Muscle layer of duodenum (tissue), 2 donors: ENCODE data around the gene CRTAP.
"Not testable (repeated sequence)": the region's sequence is repeated elsewhere in the genome, so short reads cannot be mapped to it uniquely, and the experiment has no call there.

Experiments used
- H3K27ac ChIP-seq: one replicate; pipeline ENCODE4 v1.7.0; 2013; ENCODE audit warnings: mild to moderate bottlenecking, low read length
- H3K27me3 ChIP-seq: one replicate; pipeline ENCODE4 v1.7.0; 2013; ENCODE audit warnings: low read depth, mild to moderate bottlenecking, control low read depth, low read length
- H3K36me3 ChIP-seq, 2 donors: one replicate each; pipeline ENCODE4 v1.7.0; 2013; ENCODE audit warnings: low read length in 2 of 2, control low read depth in 1 of 2, mild to moderate bottlenecking in 1 of 2; ENCODE audit not compliant: insufficient read depth in 2 of 2, control insufficient read depth in 1 of 2
- H3K4me1 ChIP-seq, 2 donors: one replicate each; pipeline ENCODE4 v1.7.0; 2013; ENCODE audit warnings: low read length in 2 of 2, mild to moderate bottlenecking in 2 of 2, control low read depth in 1 of 2, moderate library complexity in 1 of 2; ENCODE audit not compliant: insufficient read depth in 2 of 2, control insufficient read depth in 1 of 2
- H3K4me3 ChIP-seq, 2 donors: one replicate each; pipeline ENCODE4 v1.7.0; 2013; ENCODE audit warnings: low read length in 2 of 2, low read depth in 1 of 2, mild to moderate bottlenecking in 1 of 2
- H3K9me3 ChIP-seq, 2 donors: one replicate each; pipeline ENCODE4 v1.7.0; 2013; ENCODE audit warnings: low read length in 2 of 2, control low read depth in 1 of 2, mild to moderate bottlenecking in 1 of 2; ENCODE audit not compliant: control insufficient read depth in 1 of 2
- donor health status: healthy.

CRTAP gene

GRCh38 chr3:33159981-33160380, 46.2 kb downstream of the CRTAP start:
- Histone ChIP-seq H3K36me3 (no peaks in the 10 kb centered on the region), H3K4me1 (peaks cover 0 to 3% of the 10 kb centered on the region in 2 donors), H3K27ac (no peak overlapping the region), H3K27me3 (no peaks in the 10 kb centered on the region), H3K9me3 (no peaks in the 10 kb centered on the region), H3K4me3 (no peak overlapping the region)

GRCh38 chr3:33162621-33163020, 48.8 kb downstream of the CRTAP start:
- H3K27me3 ChIP-seq, H3K4me1 ChIP-seq, H3K9me3 ChIP-seq, H3K36me3 ChIP-seq, H3K27ac ChIP-seq, H3K4me3 ChIP-seq: not testable (repeated sequence)

GRCh38 chr3:33165372-33165771, 51.6 kb downstream of the CRTAP start:
- peaks cover 0 to 8% of the 10 kb centered on the region in 2 donors for H3K4me1 ChIP-seq
- H3K36me3 ChIP-seq = no peaks in the 10 kb centered on the region
- H3K27me3 ChIP-seq = no peaks in the 10 kb centered on the region
- no peak overlapping the region for H3K27ac ChIP-seq
- no peaks in the 10 kb centered on the region for H3K9me3 ChIP-seq
- H3K4me3 ChIP-seq = no peak overlapping the region

DNA sequence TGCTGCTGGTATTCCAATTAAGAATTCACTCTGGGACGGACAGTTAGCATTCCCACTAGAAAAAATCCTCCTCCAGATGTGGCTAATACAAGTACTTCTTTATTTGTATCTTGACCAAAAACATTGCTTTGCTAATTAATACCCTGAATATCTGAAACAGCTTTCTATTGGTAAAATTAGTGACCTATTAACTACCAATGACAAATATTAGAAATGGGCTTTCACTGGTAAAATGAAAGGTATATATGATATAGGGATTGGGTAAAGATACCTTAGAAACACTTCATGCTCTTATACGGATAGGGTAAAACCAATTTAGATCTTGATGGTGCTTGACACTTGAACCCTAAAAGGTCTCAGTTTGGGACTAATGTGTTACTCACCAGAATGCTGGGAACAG, 52.3 kb downstream of the CRTAP start:
- no peaks in the 10 kb centered on the region for H3K9me3 ChIP-seq
- H3K27me3 ChIP-seq = no peaks in the 10 kb centered on the region
- no peaks in the 10 kb centered on the region for H3K36me3 ChIP-seq
- H3K4me3 ChIP-seq = no peak overlapping the region
- H3K27ac ChIP-seq = no peak overlapping the region
- peaks cover 0 to 8% of the 10 kb centered on the region in 2 donors for H3K4me1 ChIP-seq

DNA sequence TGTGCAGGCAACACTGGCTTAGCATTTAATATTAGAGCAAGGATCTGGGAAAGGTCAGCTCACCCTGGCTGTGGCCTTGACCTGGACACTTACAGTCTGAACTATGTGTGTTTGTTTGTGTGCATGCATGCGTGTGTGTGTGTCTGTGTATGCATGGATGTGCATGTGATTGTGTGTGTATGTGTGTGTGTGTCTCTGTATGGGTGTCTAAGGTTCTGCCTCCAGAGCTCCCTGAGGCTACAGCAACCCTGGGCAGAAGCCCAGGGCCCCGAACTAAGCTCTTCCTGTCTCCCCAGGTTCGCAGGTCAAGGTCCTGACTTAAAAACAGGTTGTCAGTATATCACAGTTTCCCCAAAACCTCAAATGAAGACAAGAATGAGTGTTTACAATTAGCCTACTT, 53.5 kb downstream of the CRTAP start:
- no peaks in the 10 kb centered on the region for H3K9me3 ChIP-seq
- peaks cover 0 to 8% of the 10 kb centered on the region in 2 donors for H3K4me1 ChIP-seq
- H3K27ac ChIP-seq = no peak overlapping the region
- no peak overlapping the region for H3K4me3 ChIP-seq
- no peaks in the 10 kb centered on the region for H3K36me3 ChIP-seq
- H3K27me3 ChIP-seq = no peaks in the 10 kb centered on the region

GRCh38 chr3:33167716-33168336, 54.0 kb downstream of the CRTAP start:
- H3K27me3 ChIP-seq = no peaks in the 10 kb centered on the region
- no peaks in the 10 kb centered on the region for H3K9me3 ChIP-seq
- H3K4me1 ChIP-seq = peaks cover 0 to 8% of the 10 kb centered on the region in 2 donors
- no peak overlapping the region for H3K27ac ChIP-seq
- H3K36me3 ChIP-seq = no peaks in the 10 kb centered on the region
- no peak overlapping the region for H3K4me3 ChIP-seq

DNA sequence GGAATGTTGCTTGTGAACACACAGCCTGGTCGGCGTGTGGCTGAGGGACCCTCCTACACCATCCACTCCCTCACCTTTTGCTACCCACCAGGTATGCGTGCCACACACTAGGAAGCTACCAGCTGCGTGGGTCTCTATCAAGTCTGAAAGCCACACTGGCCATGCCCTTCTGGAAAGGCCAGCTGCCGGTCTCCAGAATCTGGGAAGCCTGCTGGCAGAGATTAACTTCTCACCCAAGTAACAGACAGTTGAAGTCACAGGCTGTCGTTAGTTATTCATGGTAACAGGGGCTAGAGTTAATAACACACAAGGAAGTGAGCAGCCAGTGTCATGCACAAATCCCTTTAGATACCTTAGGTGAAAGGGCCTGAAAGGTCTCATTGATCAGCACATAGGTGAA, 56.7 kb downstream of the CRTAP start:
- Histone ChIP-seq H3K4me1 (peaks cover 0 to 8% of the 10 kb centered on the region in 2 donors), H3K27ac (no peak overlapping the region), H3K4me3 (no peak overlapping the region), H3K27me3 (no peaks in the 10 kb centered on the region), H3K36me3 (no peaks in the 10 kb centered on the region), H3K9me3 (no peaks in the 10 kb centered on the region)

- no peaks in the 10 kb centered on the region for H3K9me3 ChIP-seq
- H3K4me1 ChIP-seq = peaks cover 0 to 8% of the 10 kb centered on the region in 2 donors
- no peaks in the 10 kb centered on the region for H3K27me3 ChIP-seq
- H3K4me3 ChIP-seq = no peak overlapping the region
- H3K27ac ChIP-seq = no peak overlapping the region
- H3K36me3 ChIP-seq = no peaks in the 10 kb centered on the region
These were observed 57.8 kb downstream of the CRTAP start for GRCh38 chr3:33171580-33171979.

DNA sequence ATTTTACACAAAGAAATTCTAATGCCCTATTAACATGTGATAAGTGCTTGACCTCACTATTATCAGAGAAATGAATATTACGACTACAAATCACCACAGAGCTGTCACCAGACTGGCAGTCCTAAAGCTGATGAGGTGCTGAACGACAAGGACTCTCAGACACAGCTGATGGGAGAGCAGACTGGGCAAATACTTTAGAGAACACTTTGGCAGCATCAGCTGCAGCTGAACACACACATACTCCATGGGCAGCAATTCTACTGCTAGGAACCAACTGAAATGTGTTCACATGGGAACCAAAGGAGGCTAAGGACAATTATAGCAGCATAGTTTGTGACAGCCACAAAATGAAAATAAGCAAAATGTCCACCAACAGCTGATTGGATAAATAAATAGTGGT, 59.3 kb downstream of the CRTAP start:
- Histone ChIP-seq H3K36me3 (no peaks in the 10 kb centered on the region), H3K27me3 (no peaks in the 10 kb centered on the region), H3K4me3 (no peak overlapping the region), H3K27ac (no peak overlapping the region), H3K4me1 (peaks cover 0 to 3% of the 10 kb centered on the region in 2 donors), H3K9me3 (no peaks in the 10 kb centered on the region)

- Histone ChIP-seq H3K4me1 (no peaks in the 10 kb centered on the region), H3K27ac (no peak overlapping the region), H3K4me3 (no peak overlapping the region)
These were observed 59.9 kb downstream of the CRTAP start for GRCh38 chr3:33173672-33174071.

GRCh38 chr3:33174095-33174494, 60.3 kb downstream of the CRTAP start:
- H3K27me3 ChIP-seq = no peaks in the 10 kb centered on the region
- no peaks in the 10 kb centered on the region for H3K36me3 ChIP-seq
- H3K4me1 ChIP-seq = no peaks in the 10 kb centered on the region
- H3K27ac ChIP-seq = no peak overlapping the region
- no peaks in the 10 kb centered on the region for H3K9me3 ChIP-seq
- H3K4me3 ChIP-seq = no peak overlapping the region

More at GRCh38 chr3:33173672-33174071, 59.9 kb downstream of the CRTAP start:
- Histone ChIP-seq H3K9me3 (no peaks in the 10 kb centered on the region), H3K36me3 (no peaks in the 10 kb centered on the region), H3K27me3 (no peaks in the 10 kb centered on the region)

DNA sequence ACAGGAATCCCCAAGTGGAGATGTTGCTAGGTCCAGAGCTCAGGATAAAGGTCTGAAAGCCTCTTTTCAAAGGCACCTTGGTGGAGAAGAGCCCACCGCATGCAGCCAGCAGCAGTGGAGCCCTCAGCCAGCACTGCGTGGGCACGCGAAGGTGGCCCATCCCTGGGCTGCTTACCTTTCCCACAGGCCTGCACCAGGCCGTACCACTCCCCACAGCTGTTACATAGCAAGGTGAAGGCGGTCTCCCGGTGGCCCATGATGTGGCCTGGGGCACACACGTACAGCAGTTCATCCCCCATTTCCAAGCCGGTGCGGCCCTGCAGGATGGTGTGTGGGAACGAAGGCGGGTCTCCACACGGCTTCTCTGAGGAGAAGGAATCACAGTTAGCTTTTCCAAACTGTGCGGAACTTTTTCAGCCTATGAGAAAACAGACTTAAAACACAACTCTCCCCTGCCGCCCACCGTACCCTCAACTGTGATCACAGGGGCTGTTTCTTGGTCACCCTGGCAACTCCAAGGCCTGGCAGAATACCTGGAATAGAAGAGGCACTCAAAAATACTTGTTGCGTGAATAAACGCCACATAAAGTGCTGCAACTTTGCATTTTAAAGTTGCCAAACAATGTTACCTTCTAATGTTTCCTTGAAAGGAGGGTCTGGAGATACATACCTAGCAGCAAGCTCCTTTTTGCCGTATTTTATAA, 61.0 kb downstream of the CRTAP start:
- no peaks in the 10 kb centered on the region for H3K4me1 ChIP-seq

More for the DNA sequence above, 61.0 kb downstream of the CRTAP start:
- Histone ChIP-seq H3K36me3 (no peaks in the 10 kb centered on the region), H3K4me3 (no peak overlapping the region), H3K27ac (no peak overlapping the region), H3K9me3 (peaks cover 0 to 3% of the 10 kb centered on the region in 2 donors), H3K27me3 (no peaks in the 10 kb centered on the region)
